ENCODE measurements around the gene SRGAP2B.
"Not testable (repeated sequence)": the region's sequence is repeated elsewhere in the genome, so short reads cannot be mapped to it uniquely, and the experiment has no call there.

GRCh38 chr1:145019709-145020108, 75.4 kb downstream of the SRGAP2B start:
- TF ChIP-seq, protein P1, sequence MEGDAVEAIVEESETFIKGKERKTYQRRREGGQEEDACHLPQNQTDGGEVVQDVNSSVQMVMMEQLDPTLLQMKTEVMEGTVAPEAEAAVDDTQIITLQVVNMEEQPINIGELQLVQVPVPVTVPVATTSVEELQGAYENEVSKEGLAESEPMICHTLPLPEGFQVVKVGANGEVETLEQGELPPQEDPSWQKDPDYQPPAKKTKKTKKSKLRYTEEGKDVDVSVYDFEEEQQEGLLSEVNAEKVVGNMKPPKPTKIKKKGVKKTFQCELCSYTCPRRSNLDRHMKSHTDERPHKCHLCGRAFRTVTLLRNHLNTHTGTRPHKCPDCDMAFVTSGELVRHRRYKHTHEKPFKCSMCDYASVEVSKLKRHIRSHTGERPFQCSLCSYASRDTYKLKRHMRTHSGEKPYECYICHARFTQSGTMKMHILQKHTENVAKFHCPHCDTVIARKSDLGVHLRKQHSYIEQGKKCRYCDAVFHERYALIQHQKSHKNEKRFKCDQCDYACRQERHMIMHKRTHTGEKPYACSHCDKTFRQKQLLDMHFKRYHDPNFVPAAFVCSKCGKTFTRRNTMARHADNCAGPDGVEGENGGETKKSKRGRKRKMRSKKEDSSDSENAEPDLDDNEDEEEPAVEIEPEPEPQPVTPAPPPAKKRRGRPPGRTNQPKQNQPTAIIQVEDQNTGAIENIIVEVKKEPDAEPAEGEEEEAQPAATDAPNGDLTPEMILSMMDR (IDR thresholded peaks at IDR 0.05) = not testable (repeated sequence)
- TF ChIP-seq POLR2AphosphoS5 (IDR thresholded peaks at IDR 0.05); POLR2A (IDR thresholded peaks at IDR 0.05; ENCODE audit: low read depth); EP300 (IDR thresholded peaks at IDR 0.05): not testable (repeated sequence)

Measured in esophagus muscularis mucosa (tissue), 4 donors.